ENCODE results near the gene AFMID.

- TF ChIP-seq CTCF (conservative IDR thresholded peaks at IDR 0.05) (no peak), EZH2 (IDR thresholded peaks at IDR 0.05; ENCODE audit: low read depth) (no peak)
Measured at GRCh38 chr17:78202666-78203065, 15.5 kb downstream of the AFMID start.
